Stimulated activated CD4-positive, alpha-beta T cell treated with anti-CD3 and anti-CD28 coated beads, Interleukin-15, amount 100 ng/mL, for 48 hours (primary cell): ENCODE data around the gene LDLRAD4.

ENCODE experiments used
- DNase-seq, 2 donors: peaks; one replicate each; pipeline ENCODE4 v3.0.0-alpha.2; 2020; ENCODE audit warnings: low read depth in 2 of 2

The LDLRAD4 gene

DNA sequence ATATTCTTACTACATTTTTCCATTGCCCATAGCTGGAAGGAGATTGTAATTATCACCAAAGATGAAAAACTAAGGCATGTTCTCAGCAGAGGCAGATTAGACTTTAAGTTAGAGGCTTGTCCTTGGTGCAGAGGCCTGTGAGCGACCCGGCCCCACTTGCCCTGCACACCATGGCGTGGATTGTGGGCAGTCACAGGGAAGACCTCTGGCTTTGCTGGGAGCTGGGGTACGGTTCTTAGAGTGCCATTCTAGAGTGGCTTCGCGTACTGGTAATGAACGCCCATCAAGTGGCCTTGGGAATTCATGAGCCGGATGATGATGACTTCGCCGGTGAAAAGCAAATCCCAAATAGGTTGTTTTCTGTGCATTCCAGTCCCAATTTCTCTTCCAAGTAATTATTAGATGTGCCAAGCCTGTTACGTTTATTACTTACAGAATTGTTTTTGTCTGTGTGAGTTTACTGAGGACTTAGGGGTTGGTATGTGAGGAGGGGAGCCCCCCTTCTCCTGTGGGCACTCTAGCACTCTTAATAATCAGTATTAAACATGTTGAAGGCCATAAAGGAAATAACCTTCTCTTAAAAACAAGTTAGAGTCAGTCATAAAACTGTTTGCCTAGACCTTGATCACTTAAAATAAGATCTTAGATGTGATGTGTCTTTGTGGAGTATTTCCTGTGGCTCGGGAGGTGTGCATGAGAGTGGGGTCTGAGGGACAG lies 90.6 kb downstream of the LDLRAD4 start:
- no peak for DNase-seq

DNA sequence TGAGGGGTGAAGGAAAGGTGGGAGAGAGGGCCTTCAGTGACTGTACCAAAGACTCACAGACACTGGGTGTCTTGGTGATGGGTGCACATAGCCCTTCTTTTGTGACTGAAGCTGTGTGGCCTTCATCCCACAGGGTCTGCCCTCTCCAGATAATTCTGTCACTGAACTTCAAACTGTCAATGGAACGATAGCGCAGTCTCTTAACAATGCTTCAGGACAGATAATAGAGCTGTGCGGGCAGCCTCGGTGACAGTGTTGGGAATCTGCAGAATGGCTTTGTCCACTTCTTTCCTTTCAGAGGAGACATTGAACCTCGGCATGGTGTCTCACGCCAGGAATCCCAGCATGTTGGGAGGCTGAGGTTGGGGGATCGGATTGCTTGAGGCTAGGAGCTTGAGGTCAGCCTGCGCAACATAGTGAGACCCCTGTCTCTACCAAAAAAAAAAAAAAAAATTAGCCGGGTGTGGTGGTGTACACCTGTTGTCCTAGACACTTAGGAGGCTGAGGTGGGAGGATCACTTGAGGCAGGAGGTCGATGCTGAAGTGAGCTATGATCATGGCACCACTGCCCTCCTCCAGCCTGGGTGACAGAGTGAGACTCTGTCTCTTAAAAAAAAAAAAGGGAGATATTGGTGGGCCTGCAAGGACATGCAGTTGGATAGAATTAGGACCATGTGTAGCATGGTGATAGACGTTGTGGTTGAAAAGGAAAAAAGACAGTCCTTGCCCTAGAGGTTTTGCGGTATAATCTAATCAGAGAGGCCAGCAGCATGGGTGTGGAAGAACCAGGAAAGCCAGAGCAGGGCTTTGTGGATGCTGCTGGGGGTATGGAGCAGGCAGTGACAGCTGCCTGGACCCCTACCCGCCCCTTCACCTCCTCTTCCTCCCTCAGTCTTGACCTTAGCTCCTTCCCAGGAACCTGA lies 91.4 kb downstream of the LDLRAD4 start:
- DNase-seq = no peak

DNA sequence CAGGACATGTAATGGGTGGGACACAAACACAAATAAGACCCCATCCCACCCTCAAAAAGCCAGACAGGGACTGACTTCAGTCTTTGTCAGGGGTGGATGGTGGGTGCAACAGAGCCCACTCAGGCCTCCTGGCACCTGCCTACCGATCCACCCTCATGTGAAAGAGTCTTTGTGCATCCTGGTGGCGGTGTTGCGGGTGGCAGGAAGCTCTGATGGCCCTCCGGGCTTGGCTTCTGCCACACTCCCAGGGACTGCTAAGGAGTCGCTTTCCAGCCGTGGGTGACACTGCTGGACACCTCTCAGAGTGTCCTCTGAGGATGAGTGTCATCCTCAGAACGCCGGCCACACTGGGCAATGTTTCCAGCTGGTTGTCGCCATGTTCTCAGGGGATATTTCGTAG lies 92.6 kb downstream of the LDLRAD4 start:
- DNase-seq = no peak

DNA sequence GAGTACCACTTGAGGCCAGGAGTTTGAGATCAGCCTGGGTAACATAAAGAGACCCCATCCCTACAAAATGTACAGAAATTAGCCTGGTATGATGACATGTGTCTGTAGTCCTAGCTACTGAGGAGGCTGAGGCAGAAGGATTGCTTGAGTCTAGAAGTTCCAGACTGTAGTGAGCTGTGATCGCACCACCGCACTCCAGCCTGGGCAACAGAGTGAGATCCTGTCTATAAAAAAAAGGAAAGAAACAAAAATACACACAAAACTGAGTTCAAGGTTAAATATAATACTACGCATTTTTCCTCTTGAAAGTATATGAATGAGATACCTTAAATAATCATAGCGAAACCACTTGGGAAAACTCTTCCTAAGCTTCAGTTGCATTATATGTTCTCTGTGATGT lies 94.0 kb downstream of the LDLRAD4 start:
- DNase-seq = no peak

DNA sequence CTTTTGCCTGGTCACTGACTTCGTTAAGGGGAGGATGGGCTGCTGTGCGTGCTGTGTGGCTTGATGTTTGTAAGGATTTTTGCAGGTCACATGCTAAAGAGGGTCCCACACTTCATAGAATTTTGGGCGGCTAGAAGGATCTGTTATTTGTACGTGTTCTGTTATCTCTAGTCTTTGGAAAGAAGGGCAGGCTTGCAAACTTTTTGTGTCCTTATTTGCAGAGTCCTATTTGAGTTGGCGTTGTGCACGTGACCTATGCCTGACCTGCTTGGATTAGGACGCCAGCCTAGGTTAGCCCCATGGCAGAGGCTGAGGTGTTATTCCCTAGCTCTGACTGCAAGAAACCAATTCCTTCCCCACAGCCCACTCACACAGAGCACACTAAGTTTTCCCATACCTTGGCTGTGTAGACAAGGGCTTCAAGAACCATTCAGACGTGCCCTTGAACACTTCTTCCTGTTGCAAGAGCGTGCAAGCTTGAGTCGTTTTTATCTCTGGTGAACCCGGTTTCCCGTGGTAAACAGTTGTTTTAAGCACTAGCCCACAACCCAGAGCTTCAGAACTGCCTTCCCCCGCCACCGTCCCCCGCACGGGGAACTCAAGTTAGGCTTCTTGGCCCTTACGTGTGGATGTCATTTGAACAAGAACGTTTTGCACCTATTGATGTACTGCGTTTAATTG lies 94.6 kb downstream of the LDLRAD4 start:
- DNase-seq = no peak

DNA sequence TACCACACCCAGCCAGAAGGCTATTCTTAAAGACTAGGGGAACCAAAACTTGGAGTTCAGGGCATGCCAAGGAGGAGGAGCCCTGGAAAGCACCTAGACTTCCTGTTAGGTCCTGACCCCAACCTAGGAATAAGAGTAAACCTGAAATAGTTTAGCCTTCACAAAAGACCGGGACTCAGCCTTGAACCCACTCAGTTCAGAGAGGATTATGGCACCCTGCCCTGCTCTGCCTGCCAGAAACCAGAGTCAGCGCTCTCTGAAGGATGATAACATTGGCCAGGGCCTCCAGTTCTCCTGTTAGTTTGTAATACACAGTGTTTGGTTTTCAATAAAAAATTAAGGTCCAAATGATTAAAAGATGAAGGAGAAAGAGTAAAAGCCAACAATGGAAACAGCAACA lies 96.4 kb downstream of the LDLRAD4 start:
- DNase-seq = no peak

DNA sequence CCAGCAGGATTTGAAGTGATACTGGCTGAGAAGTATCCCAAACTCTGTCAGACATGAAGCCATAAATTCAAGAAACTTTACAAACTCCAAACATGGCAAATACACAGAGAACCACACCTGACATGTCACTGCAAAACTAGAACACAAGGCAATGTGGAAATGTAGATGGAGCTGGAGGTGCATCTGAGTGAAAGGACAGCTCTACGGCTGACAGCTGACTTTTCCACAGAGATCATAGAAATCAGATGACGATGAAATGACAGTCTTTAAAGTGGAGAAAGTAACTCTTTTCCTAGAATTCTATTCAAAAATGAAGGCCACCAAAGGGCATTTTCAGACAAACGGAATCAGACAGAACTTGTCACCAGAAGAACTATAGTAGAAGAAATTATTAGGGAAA lies 97.5 kb downstream of the LDLRAD4 start:
- no peak for DNase-seq

DNA sequence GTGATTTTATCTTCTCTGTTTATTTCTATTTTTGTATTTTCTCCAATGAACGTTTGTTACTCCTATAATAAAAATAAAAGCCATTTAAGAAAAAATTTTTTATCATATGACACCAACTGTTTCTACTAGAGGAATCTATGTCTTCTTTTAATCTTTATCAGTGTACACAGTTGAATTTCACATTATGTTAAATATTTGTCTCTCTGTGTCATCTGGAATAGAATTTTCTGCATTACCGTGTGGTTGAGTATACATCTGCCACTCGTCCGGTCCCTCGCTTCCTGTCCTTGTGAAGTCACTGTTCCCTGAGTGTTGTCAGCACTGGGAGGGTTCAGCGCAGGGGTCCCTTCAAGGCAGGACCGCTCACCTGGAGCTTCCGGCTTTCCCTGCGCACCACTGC lies 99.2 kb downstream of the LDLRAD4 start:
- no peak for DNase-seq

DNA sequence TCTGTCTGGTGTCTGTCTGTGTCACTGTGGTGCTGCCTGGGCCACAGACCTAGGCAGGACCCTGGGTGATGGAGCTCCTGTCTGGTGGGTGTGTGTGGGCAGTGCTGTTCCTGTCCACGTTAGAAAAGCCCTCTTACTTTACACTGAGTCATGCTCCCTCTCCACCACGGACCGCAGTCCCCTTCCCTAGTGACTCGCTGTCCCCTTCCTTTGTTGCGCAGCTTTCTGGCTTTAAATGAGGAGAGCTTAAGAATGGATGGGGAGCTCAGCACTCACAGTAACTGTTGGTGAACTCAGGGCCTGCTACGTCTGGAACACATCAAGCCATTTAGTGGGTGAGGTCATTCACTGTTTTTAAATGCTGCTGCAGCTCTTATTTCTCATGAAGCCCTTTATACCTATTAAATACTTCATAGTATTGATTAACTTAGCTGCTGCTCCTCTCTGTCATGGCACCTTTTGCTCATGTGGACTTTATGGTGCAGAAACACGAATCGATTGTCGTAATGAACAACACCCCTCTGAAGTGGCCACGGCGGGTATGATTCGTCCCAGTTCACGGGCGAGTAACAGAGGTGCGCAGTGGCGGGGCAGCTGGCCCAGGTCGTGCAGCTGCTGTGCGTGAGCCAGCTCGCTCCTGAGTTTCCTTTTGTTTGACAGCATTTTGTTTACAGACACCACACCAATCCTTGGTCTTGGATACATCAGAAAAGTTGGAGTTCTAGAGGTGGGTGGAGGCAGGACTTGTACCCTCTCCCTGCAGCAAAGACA lies 100.4 kb downstream of the LDLRAD4 start:
- DNase-seq = peak in 1 of 2 donors; percentile 15

DNA sequence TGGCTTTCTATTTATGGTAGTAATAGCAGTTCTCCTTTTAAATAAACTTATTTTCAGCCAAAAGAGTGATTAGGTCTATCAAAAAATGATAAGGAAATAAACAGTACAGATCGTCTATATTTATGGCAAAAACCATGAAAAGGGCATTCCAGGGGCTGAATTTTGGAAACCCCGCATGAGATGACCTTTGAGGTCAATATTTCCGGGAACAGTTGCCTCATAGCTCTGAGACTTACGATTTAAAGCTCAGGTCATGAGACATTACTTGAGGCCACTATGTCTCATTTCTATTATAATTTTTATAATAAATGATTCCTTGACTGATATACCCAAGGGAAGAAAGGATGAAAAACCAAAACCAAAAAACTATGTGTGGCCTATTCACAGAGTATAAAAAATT lies 101.1 kb downstream of the LDLRAD4 start:
- no peak for DNase-seq

DNA sequence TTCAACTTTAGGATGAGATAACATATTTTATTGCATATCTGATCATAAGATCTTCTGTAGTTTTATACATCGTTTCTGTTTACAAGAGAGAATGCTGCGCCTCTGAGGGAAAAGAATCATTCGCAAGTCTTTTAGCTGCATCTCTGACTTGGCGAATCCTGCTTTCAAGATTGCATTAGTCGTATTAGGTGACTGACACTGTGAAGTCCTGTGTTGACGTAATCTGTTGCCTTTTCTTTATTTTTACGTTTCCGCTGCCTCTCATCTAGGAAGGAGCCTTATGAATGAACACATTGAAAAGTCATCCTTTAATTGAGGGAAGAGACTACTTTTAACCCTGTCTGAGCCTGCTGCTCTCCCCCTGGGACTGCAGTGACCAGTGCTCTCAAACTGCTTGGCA lies 101.5 kb downstream of the LDLRAD4 start:
- DNase-seq = no peak

DNA sequence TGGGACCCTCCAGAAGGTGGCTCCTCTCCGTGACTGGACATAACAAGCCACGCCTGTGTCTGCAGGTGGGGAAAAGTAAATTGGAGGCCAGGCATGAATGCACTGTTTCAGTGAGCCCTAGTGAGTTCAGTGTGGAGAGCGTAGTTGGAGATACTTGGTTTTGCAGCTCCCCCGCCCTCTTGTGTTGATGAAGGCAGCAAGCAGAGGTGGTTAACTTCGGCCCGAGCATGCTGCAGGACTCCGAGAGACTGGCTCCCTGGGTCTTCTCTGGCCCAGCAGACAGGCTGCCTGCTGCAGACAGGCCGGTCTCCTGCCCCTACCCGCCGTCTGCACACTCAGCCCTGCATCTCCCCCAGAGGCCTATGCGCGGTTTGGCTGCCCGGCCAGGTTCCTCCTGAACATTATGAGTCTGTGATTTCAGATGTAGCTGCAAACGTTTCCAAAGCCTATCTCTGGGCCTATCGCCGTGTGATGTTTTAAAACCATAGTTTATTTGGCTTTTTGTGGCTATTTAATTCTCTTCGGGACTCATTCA lies 102.4 kb downstream of the LDLRAD4 start:
- no peak for DNase-seq

DNA sequence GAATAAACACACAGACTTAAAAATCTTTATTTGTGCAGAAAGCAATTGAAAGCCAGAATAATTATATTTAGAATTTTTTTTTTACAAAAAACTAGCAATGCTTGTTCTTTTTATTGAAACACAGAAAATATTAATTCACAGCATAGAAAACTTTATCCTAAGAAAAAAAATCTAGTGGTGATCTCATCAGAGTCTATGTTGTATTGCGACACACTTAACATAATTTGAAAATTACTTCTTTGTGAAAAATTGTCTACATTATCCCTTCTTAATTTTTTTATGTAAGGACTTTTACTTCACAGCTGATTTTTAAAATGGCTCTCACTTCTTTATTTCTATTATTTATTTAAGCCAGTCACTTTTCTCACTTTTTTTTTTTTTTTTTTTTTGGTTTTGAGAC lies 103.4 kb downstream of the LDLRAD4 start:
- no peak for DNase-seq

DNA sequence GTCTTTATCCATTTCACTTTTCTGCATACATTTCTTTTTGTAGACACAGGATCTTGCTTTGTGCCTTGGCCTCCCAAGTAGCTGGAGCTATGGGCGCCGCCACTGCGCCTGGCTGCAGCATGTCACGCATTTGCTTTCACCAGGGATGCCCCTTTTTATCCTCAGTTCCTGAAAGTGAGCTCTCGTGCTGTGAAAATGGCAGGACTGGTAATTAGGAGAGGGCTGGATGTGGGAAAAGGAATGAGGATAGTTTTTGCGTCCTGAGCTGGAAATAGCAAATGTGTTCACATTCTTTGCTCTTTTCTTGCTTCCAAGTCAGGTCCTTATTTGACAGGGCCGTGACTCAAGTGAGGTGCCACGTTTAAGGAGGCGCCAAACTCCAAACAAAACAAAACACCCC lies 104.6 kb downstream of the LDLRAD4 start:
- no peak for DNase-seq

DNA sequence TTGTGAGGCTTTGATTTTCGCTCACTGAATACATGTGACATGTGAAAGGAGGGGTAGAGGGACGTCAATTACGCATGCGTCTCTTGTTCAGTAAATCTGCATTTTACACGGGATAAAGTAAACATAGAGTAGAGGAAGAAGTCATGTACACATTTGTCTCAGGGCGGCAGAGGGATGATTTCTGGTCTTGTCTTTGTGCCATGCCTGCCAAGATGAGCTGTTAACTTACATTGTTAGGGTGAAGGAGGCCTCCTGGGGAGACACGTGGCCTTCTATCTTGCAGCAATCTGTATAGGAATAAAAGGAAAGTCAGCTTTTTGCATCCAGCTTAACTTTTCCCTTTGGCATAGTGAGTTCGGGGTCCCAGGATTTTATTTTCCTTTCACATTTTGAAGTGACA lies 106.3 kb downstream of the LDLRAD4 start:
- DNase-seq = no peak

DNA sequence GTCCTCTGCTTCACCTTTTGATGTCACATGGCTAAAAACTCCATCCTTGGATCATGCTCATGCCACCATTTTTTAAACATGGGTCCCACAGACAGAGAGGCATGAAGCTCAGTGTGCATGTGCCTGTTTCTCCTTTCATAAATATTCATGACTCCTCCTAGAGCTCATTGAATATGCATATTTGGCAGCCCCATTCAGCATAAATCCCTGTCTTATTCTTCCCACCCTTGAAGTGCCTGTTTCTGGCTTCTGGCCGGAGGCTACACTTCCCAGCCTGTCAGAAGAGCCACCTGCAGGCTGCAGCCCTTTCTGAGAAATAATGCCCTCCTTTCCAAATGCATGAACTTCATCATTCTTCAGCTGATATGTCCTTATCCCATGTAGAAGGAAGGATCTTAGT lies 109.7 kb downstream of the LDLRAD4 start:
- DNase-seq = no peak

DNA sequence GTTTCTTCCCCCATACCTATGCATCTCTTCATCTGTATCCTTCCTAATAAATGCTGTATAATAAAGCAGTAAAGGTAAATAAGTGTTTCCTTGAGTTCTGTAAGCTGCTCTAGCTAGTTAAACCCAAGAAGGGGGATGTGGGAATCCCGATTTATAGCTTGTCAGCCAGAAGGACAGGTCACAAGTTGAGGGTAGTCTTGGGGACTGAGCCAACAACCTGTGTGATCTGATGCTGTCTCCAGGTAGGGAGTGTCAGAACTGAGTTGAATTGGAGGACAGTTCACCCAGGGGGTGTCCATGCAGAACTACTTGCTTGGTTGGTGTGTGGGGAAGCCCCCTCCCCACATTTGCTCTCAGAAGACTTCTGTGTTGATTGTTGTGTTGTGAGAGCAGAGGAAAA lies 112.4 kb downstream of the LDLRAD4 start:
- no peak for DNase-seq

DNA sequence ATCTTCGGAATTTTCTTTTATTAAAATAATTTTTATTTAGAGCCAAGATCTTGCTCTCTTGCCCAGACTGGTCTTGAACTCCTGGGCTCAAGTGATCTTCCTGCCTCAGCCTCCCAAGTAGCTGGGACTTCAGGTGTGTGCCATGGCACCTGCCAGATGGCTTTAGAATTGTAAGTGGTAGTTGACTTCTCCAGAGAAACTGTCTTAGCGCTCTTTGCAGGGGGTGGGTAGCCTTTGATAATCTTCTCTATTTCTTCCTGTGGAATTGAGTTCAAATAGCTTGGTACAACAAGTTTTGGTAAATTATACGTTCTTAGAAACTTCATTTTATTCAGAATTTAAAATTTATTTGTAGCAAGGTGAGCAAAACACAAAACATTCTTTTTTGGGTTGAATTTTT lies 113.3 kb downstream of the LDLRAD4 start:
- DNase-seq = no peak

DNA sequence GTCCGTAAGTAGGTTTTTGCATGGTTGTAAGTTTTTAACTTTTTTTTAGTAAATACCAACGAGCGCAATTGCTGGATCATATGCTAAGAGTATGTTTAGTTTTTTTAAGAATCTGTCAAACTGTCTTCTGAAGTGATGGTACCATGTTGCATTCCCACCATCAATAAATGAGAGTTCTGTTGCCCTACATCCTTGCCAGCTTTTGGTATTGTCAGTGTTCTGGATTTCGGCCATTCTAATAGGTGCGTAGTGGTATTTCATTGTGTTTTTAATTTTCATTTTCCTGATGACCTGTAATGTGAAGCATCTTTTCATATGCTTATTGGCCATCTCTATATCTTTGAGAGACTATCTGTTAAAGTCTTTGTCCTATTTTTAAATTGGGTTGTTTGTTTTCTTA lies 114.3 kb downstream of the LDLRAD4 start:
- no peak for DNase-seq

DNA sequence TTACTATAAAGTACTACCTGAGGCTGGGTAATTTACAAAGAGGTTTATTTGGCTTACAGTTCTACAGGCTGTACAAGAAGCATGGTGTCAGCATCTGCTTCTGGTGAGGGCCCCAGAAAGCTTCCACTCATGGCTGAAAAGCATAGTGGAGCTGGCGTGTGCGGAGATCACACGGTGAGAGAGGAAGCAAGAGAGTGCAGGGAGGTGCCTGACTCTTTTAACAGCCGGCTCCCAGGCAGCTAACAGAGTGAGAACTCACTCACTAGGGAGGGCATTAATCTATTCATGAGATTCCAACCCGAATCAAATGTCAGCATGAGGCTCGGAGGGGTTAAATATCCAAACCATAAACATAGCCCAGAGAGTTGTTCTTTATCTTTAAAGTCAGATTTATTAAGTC lies 117.3 kb downstream of the LDLRAD4 start:
- DNase-seq = no peak

DNA sequence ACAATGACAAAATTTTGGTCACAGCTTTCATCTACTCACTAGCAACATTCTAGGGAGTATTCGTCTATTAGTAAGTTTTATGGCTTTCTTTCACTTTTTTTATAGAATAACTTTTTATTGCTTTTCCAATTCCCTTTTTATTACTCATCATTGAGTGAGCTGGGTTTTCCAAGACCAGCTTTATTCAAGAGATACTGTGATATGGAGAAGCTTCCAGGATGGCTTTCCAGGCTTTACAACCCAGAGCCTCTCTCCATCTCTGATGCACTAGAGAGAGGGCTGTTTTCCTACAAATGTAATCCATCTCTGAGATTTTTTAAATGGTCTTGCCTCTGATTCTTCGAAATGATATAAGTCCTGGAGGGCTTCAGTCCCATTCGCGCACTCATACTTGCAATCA lies 118.3 kb downstream of the LDLRAD4 start:
- DNase-seq = no peak

DNA sequence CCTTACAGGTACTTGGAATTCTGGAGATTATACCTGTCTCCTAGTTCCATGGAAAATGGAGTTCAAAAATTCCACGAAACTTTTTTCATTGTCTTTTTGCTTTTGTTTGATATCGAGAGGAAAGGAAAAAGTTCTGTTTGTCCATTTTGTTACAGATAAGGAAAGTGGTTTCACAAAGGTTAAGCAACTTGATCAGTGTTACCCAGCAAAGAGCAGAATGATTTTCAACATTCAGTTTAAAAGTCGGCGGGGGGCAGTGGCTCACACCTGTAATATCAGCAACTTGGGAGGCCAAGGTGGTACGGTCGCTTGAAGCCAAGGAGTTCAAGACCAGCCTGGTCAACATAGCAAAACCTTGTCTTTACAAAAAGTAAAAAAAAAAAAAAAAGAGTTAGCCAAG lies 118.8 kb downstream of the LDLRAD4 start:
- no peak for DNase-seq
